Measurements from ENCODE around the gene VEPH1. TPM values are rescaled to one million over a fixed set of nuclear protein-coding genes. Genes with fewer than 3 reads are reported as not detected.

Gene VEPH1
- total RNA-seq, 4 donors from 2014 or later: 5.8 TPM; not detected in 3

- Histone ChIP-seq H3K9me3 (no peaks in the 10 kb centered on the region), H3K4me1 (peaks cover 0 to 7% (median 0%) of the 10 kb centered on the region in 4 donors), H3K27me3 (no peaks in the 10 kb centered on the region), H3K4me3 (no peak overlapping the region), H3K36me3 (no peaks in the 10 kb centered on the region), H3K27ac (no peak overlapping the region)
- DNase-seq: no peak
- TF ChIP-seq, protein P1, sequence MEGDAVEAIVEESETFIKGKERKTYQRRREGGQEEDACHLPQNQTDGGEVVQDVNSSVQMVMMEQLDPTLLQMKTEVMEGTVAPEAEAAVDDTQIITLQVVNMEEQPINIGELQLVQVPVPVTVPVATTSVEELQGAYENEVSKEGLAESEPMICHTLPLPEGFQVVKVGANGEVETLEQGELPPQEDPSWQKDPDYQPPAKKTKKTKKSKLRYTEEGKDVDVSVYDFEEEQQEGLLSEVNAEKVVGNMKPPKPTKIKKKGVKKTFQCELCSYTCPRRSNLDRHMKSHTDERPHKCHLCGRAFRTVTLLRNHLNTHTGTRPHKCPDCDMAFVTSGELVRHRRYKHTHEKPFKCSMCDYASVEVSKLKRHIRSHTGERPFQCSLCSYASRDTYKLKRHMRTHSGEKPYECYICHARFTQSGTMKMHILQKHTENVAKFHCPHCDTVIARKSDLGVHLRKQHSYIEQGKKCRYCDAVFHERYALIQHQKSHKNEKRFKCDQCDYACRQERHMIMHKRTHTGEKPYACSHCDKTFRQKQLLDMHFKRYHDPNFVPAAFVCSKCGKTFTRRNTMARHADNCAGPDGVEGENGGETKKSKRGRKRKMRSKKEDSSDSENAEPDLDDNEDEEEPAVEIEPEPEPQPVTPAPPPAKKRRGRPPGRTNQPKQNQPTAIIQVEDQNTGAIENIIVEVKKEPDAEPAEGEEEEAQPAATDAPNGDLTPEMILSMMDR (IDR thresholded peaks at IDR 0.05): no peak
- no peak for TF ChIP-seq POLR2A (IDR thresholded peaks at IDR 0.05)
Observed at GRCh38 chr3:157441102-157441624, 62.1 kb downstream of the VEPH1 start.

DNA sequence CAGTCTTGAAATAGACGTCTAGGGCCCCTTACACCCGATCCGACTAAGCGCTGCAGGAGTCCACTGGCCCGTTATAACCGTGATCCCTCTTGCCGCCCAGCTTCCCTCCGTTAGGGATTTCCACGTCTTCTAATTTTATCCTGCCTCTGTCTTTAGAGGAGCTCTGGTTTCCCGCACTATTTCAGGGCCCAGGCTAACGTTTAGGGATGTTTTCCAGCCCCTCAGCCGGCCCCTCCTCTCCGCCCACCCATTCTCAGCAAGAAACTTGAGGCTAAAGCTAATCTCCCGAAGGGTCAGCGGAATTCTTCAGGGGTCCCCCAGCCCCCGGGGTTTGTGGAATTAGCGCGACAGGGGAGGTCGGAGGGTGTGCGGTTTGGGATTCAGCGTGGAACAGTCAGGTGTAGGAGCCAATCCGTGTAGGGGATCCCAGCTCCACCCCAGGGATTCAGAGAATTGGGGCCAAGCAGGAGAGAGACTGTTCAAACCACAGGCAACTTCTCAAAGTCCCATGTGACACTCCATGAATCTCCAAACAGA lies 65.0 kb downstream of the VEPH1 start:
- H3K27me3 ChIP-seq: no peaks in the 10 kb centered on the region
- no peaks in the 10 kb centered on the region for H3K9me3 ChIP-seq
- peak overlapping the region in 3 of 4 donors; percentile 16 to 58 (median 44) for H3K4me3 ChIP-seq
- H3K4me1 ChIP-seq: peaks cover 0 to 7% (median 0%) of the 10 kb centered on the region in 4 donors
- no peaks in the 10 kb centered on the region for H3K36me3 ChIP-seq
- no peak for TF ChIP-seq POLR2A (IDR thresholded peaks at IDR 0.05)
- TF ChIP-seq, protein P1 (IDR thresholded peaks at IDR 0.05): no peak
- no peak for DNase-seq
- peak overlapping the region in 1 of 4 donors; percentile 19 for H3K27ac ChIP-seq

DNA sequence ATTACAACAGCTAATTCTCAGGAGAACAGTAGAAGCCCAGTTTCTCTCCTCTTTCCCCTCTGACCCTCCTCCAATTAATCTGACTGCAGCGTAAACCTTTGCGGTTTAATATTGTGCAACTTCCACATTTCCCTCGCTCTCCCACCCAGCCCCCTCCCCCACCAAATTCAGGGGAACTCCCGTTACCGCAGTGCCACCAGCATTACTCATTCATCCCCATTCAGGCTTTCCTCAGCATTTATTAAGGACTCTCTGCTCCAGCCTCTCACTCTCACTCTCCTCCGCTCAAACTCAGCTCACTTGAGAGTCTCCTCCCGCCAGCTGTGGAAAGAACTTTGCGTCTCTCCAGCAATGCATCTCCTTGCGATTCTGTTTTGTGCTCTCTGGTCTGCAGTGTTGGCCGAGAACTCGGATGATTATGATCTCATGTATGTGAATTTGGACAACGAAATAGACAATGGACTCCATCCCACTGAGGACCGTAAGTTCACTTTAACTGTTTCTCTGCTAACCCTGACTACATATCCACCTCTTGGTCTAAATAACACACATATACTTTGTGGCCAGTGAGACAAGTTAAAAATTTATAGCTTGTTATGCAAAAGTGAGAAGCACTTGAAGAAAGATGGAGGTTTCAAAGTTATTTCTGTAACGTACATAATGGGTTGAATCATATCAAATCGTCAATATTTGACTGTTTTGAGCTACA lies 66.5 kb downstream of the VEPH1 start, which contains the start of gene PTX3:
Gene PTX3, plus strand, starts transcription at position 268 of the 709 bp plus-strand sequence. Its CDS starts 84 bp downstream, at position 352.
- H3K4me3 ChIP-seq: peak within 1 kb of the TSS; percentile 16 to 58 (median 31)

GRCh38 chr3:157429708-157430107 lies 73.5 kb downstream of the VEPH1 start:
- H3K4me3 ChIP-seq: no peak overlapping the region
- H3K9me3 ChIP-seq: no peaks in the 10 kb centered on the region
- no peak for TF ChIP-seq POLR2A (IDR thresholded peaks at IDR 0.05)
- TF ChIP-seq, protein P1 (IDR thresholded peaks at IDR 0.05): no peak
- no peaks in the 10 kb centered on the region for H3K4me1 ChIP-seq
- no peaks in the 10 kb centered on the region for H3K27me3 ChIP-seq
- DNase-seq: no peak
- H3K36me3 ChIP-seq: no peaks in the 10 kb centered on the region
- H3K27ac ChIP-seq: no peak overlapping the region

More for the DNA sequence above, 66.5 kb downstream of the VEPH1 start, which contains the start of gene PTX3:
- Histone ChIP-seq H3K4me1 (peaks cover 0 to 7% (median 0%) of the 10 kb centered on the region in 4 donors), H3K9me3 (no peaks in the 10 kb centered on the region), H3K27ac (peak within 1 kb of the TSS in 1 of 4 donors; percentile 19), H3K36me3 (no peaks in the 10 kb centered on the region), H3K27me3 (no peaks in the 10 kb centered on the region)
- no peak for TF ChIP-seq POLR2A (IDR thresholded peaks at IDR 0.05)
- TF ChIP-seq, protein P1 (IDR thresholded peaks at IDR 0.05): no peak
- DNase-seq: no peak

GRCh38 chr3:157428853-157429252 lies 74.4 kb downstream of the VEPH1 start:
- TF ChIP-seq POLR2A (IDR thresholded peaks at IDR 0.05): no peak
- TF ChIP-seq, protein P1 (IDR thresholded peaks at IDR 0.05): no peak
- H3K27ac ChIP-seq: no peak overlapping the region
- H3K4me3 ChIP-seq: no peak overlapping the region
- H3K9me3 ChIP-seq: no peaks in the 10 kb centered on the region
- DNase-seq: no peak
- no peaks in the 10 kb centered on the region for H3K36me3 ChIP-seq
- H3K27me3 ChIP-seq: no peaks in the 10 kb centered on the region
- H3K4me1 ChIP-seq: no peaks in the 10 kb centered on the region

Data from Peyer's patch (tissue), 4 donors.